IMR-90 (cell line): ENCODE data around the gene CBL. TPM values are rescaled to one million over a fixed set of nuclear protein-coding genes. Genes with fewer than 3 reads are reported as not detected.

ENCODE experiments used
- ATAC-seq: fragments of 200-7000 bp; cut with Tn5 transposase; 2 replicates; pipeline ENCODE4 v1.9.1; 2020; ENCODE audit warnings: low read depth, mild to moderate bottlenecking, moderate library complexity
- BruUV-seq: library from RNA; stranded (reverse); fragments of 400-500 nt; replicated peaks from 2 replicates; lab custom pipeline; 2021; lab: Mats Ljungman, UMichigan
- CTCF ChIA-PET: fragments of 300-600 bp; formaldehyde crosslinking; extraction: SDS; loops from one replicate; lab custom pipeline; 2021; ENCODE audit warnings: antibody characterized with exemption; lab: Yijun Ruan, JAX
- POLR2A ChIA-PET: fragments of 300-600 bp; sonication (Branson Sonifier 250); formaldehyde crosslinking; loops from one replicate; lab custom pipeline; 2022; ENCODE audit warnings: antibody characterized with exemption; ENCODE audit not compliant: unreplicated experiment; lab: Charles Lee
- DNase-seq: peaks from one replicate; pipeline ENCODE4 v3.0.0; 2013
- H2AFZ ChIP-seq: replicated peaks from 2 replicates; pipeline ENCODE3; 2013; ENCODE audit warnings: low read length, mild to moderate bottlenecking; ENCODE audit not compliant: poor library complexity
- H2AK5ac ChIP-seq: 2 replicates; pipeline ENCODE4 v1.6.1; 2013; ENCODE audit warnings: low read depth, low read length, inconsistent platforms
- H2AK9ac ChIP-seq: replicated peaks from 2 replicates; pipeline ENCODE3; 2013; ENCODE audit warnings: mild to moderate bottlenecking, low read depth, low read length, moderate library complexity; ENCODE audit not compliant: poor library complexity
- H2BK120ac ChIP-seq: 2 replicates; pipeline ENCODE4 v1.6.1; 2013; ENCODE audit warnings: low read depth, low read length, inconsistent platforms
- H2BK15ac ChIP-seq: 3 replicates; pipeline ENCODE4 v1.6.1; 2013; ENCODE audit warnings: low read depth, low read length, inconsistent platforms
- H2BK20ac ChIP-seq: 2 replicates; pipeline ENCODE4 v1.6.1; 2013; ENCODE audit warnings: low read depth, mild to moderate bottlenecking, inconsistent platforms, low read length, moderate library complexity
- H2BK5ac ChIP-seq: 2 replicates; pipeline ENCODE4 v1.6.1; 2013; ENCODE audit warnings: mild to moderate bottlenecking, low read depth, low read length, inconsistent platforms; ENCODE audit not compliant: poor library complexity, severe bottlenecking
- H3K14ac ChIP-seq: replicated peaks from 2 replicates; pipeline ENCODE4 v1.6.1; 2013; ENCODE audit warnings: low read depth, low read length, inconsistent platforms
- H3K18ac ChIP-seq: 2 replicates; pipeline ENCODE4 v1.6.1; 2013; ENCODE audit warnings: low read depth, low read length, control low read depth
- H3K23ac ChIP-seq: 2 replicates; pipeline ENCODE4 v1.6.1; 2013; ENCODE audit warnings: low read depth, low read length, inconsistent platforms
- H3K27ac ChIP-seq: 2 replicates; pipeline ENCODE4 v1.5.1; 2013; ENCODE audit warnings: mild to moderate bottlenecking, control low read depth, low read length; ENCODE audit not compliant: insufficient read depth
- H3K27me3 ChIP-seq: 2 replicates; pipeline ENCODE4 v1.6.1; 2013; ENCODE audit warnings: low read length; ENCODE audit not compliant: control insufficient read depth, insufficient read depth
- H3K36me3 ChIP-seq: 2 replicates; pipeline ENCODE4 v1.6.1; 2013; ENCODE audit warnings: low read length, mixed read lengths; ENCODE audit not compliant: control insufficient read depth, insufficient read depth
- H3K4ac ChIP-seq: 2 replicates; pipeline ENCODE4 v1.6.1; 2013; ENCODE audit warnings: low read depth, low read length, inconsistent platforms
- H3K4me1 ChIP-seq: 2 replicates; pipeline ENCODE4 v1.6.1; 2013; ENCODE audit warnings: low read length, mixed read lengths; ENCODE audit not compliant: control insufficient read depth, insufficient read depth
- H3K4me2 ChIP-seq: 2 replicates; pipeline ENCODE4 v1.6.1; 2013; ENCODE audit warnings: low read depth, mild to moderate bottlenecking, control low read depth, low read length, moderate library complexity
- H3K4me3 ChIP-seq: 2 replicates; pipeline ENCODE4 v1.5.1; 2013; ENCODE audit warnings: low read depth, mild to moderate bottlenecking, control low read depth, low read length, moderate library complexity; ENCODE audit not compliant: insufficient read depth
- H3K56ac ChIP-seq: 2 replicates; pipeline ENCODE4 v1.6.1; 2013; ENCODE audit warnings: low read length, inconsistent platforms; ENCODE audit not compliant: insufficient read depth; ENCODE audit errors: extremely low read depth
- H3K79me1 ChIP-seq, 2 experiments: 2 replicates each; pipeline ENCODE4 v1.6.1; 2013; ENCODE audit warnings: low read length in 2 of 2, inconsistent platforms in 1 of 2, low read depth in 1 of 2
- H3K9ac ChIP-seq: 2 replicates; pipeline ENCODE4 v1.6.1; 2013; ENCODE audit warnings: low read depth, low read length, control low read depth
- H3K9me1 ChIP-seq: 2 replicates; pipeline ENCODE4 v1.6.1; 2013; ENCODE audit warnings: low read length, inconsistent platforms; ENCODE audit not compliant: insufficient read depth
- H3K9me3 ChIP-seq: 2 replicates; pipeline ENCODE4 v1.6.1; 2013; ENCODE audit warnings: low read length; ENCODE audit not compliant: control insufficient read depth, insufficient read depth
- H4K20me1 ChIP-seq: 2 replicates; pipeline ENCODE4 v1.6.1; 2013; ENCODE audit warnings: low read length, inconsistent platforms; ENCODE audit not compliant: insufficient read depth
- H4K5ac ChIP-seq: 2 replicates; pipeline ENCODE4 v1.6.1; 2013; ENCODE audit warnings: mild to moderate bottlenecking, low read depth, low read length, control low read depth
- H4K8ac ChIP-seq, 2 experiments: 2 replicates each; pipeline ENCODE4 v1.6.1; 2013; ENCODE audit warnings: low read depth in 2 of 2, low read length in 2 of 2, control low read depth in 1 of 2, inconsistent platforms in 1 of 2
- H4K91ac ChIP-seq: 2 replicates; pipeline ENCODE4 v1.6.1; 2013; ENCODE audit warnings: low read depth, low read length, inconsistent platforms; ENCODE audit not compliant: insufficient read depth
- MAFK ChIP-seq: IDR thresholded peaks from 2 replicates; pipeline ENCODE4 v1.6.1; 2012; ENCODE audit warnings: low read depth, low read length, improper control_type of control experiment
- NFE2L2 ChIP-seq: fragments of 150-350 bp; IDR thresholded peaks from 2 replicates; pipeline ENCODE4 v1.6.1; 2016; ENCODE audit warnings: low read depth, mild to moderate bottlenecking, low read length
- POLR2A ChIP-seq: IDR thresholded peaks from 2 replicates; pipeline ENCODE4 v1.6.1; 2012; ENCODE audit warnings: mild to moderate bottlenecking, low read depth, low read length
- dilution Hi-C: fragments of 300-500 bp; cut with HindIII; formaldehyde crosslinking; loops from one replicate; pipeline ENCODE4 v1.14.3; 2018; ENCODE audit warnings: low sequenced_read_pairs; ENCODE audit not compliant: unreplicated experiment
- in situ Hi-C: fragments of 300-500 bp; cut with MboI; formaldehyde crosslinking; loops from 3 replicates; pipeline ENCODE4 v1.14.3; 2019; ENCODE audit warnings: low sequenced_read_pairs, inconsistent platforms, mixed read lengths
- intact Hi-C: fragments of 100-400 bp; cut with micrococcal nuclease; formaldehyde crosslinking; loops from 2 replicates; pipeline ENCODE4 v1.10.0; 2022
- polyA plus RNA-seq, 3 experiments: library from polyadenylated mRNA; depleted of rRNA; stranded (reverse); fragments of >200 nt; gene quantifications; 2 replicates each; pipeline ENCODE4 v1.2.3, GENCODE V29; 2012; ENCODE audit warnings: low replicate concordance in 1 of 3
- total RNA-seq: library from RNA; depleted of rRNA; stranded (reverse); fragments of >200 nt; gene quantifications from 2 replicates; pipeline ENCODE4 v1.2.3, GENCODE V29; 2012

Gene CBL
- total and polyA plus RNA-seq, 2 of the 4 experiments (the other 2 are of a cell fraction), result 6.1 to 11.8 TPM

- peaks cover 10% of the 10 kb centered on the region; the same call in 1 of the 2 replicates for H3K36me3 ChIP-seq
- H3K4me3 ChIP-seq, result no peak overlapping the region
- peak; percentile 72 for DNase-seq
- H4K8ac ChIP-seq, result no peak overlapping the region
- H3K27ac ChIP-seq, result no peak overlapping the region; the same call in 1 of the 2 replicates
- H2AK5ac ChIP-seq, result no peak overlapping the region
- H3K9me1 ChIP-seq, result no peaks in the 10 kb centered on the region; the same call in none of the 2 replicates
- ATAC-seq, result peak; percentile 71
- intact Hi-C loops (no loop called here), in situ Hi-C loops (no loop called here), dilution Hi-C loops (no loop called here)
- peak overlapping the region; percentile 61 for H2BK5ac ChIP-seq
- no peak overlapping the region for H2AK9ac ChIP-seq
- H3K27me3 ChIP-seq, result no peaks in the 10 kb centered on the region
- H3K4me2 ChIP-seq, result peak overlapping the region; percentile 54; the same call in 1 of the 2 replicates
- peak overlapping the region; percentile 32; the same call in 1 of the 2 replicates for H4K5ac ChIP-seq
- peak; percentile 46 for TF ChIP-seq MAFK
- no peak for TF ChIP-seq POLR2A
- peak; percentile 85 for TF ChIP-seq NFE2L2
- H3K79me1 ChIP-seq, result peaks cover 36 to 77% of the 10 kb centered on the region in 2 experiments
- no peak overlapping the region for H2AFZ ChIP-seq
- no peak overlapping the region for H2BK15ac ChIP-seq
- H3K18ac ChIP-seq, result peak overlapping the region; percentile 64; the same call in 1 of the 2 replicates
- no peak overlapping the region for H3K56ac ChIP-seq
- H3K23ac ChIP-seq, result no peak overlapping the region
- peaks cover 35% of the 10 kb centered on the region for H4K20me1 ChIP-seq
- H2BK120ac ChIP-seq, result no peak overlapping the region
- ChIA-PET CTCF (no interaction called here), POLR2A (no interaction called here)
- no peaks in the 10 kb centered on the region for H3K9me3 ChIP-seq
- no peak overlapping the region for H4K91ac ChIP-seq
- H3K14ac ChIP-seq, result no peak overlapping the region
- no TSS peak for BruUV-seq
- H2BK20ac ChIP-seq, result no peak overlapping the region
- peaks cover 5% of the 10 kb centered on the region for H3K4me1 ChIP-seq
- no peak overlapping the region for H3K4ac ChIP-seq
- H3K9ac ChIP-seq, result no peak overlapping the region
Observed at GRCh38 chr11:119236490-119236889, 30.4 kb downstream of the CBL start.
